ENCODE measurements around the gene TMEM132A. TPM values are rescaled to one million over a fixed set of nuclear protein-coding genes. Genes with fewer than 3 reads are reported as not detected.

TMEM132A gene
- total RNA-seq, 2 donors from 2014 or later: 12.3 to 20.7 TPM

DNA sequence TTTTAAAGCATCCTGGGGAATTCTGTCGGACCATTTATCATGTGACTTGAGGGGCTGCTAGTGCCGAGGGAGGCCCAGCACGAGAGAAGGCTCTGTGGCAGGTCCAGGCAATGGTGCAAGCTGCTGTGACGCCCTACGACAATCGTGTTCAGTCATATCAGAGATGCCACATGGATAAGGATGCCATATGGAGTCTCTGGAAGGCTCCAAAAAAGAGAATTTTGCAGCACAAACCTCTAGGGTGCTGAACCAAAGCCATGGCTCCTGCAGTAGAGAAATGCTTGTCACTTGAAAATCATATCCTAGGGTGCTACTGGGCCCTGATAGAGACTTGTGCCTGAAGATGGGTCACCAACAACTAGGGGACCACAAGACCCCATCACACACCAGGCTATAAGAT lies 40.5 kb downstream of the TMEM132A start:
- no peak overlapping the region for H3K4me3 ChIP-seq
- intact Hi-C loops (cut with DNase I): no loop called here
- TF ChIP-seq, protein P1, sequence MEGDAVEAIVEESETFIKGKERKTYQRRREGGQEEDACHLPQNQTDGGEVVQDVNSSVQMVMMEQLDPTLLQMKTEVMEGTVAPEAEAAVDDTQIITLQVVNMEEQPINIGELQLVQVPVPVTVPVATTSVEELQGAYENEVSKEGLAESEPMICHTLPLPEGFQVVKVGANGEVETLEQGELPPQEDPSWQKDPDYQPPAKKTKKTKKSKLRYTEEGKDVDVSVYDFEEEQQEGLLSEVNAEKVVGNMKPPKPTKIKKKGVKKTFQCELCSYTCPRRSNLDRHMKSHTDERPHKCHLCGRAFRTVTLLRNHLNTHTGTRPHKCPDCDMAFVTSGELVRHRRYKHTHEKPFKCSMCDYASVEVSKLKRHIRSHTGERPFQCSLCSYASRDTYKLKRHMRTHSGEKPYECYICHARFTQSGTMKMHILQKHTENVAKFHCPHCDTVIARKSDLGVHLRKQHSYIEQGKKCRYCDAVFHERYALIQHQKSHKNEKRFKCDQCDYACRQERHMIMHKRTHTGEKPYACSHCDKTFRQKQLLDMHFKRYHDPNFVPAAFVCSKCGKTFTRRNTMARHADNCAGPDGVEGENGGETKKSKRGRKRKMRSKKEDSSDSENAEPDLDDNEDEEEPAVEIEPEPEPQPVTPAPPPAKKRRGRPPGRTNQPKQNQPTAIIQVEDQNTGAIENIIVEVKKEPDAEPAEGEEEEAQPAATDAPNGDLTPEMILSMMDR (IDR thresholded peaks at IDR 0.05): no peak
- H3K36me3 ChIP-seq: no peaks in the 10 kb centered on the region
- no peak for DNase-seq
- H3K9ac ChIP-seq (ENCODE audit: low read depth in 2 of 2, low read length in 2 of 2): no peak overlapping the region
- no peak overlapping the region for H3K27ac ChIP-seq
- no peaks in the 10 kb centered on the region for H3K27me3 ChIP-seq
- no peaks in the 10 kb centered on the region for H3K4me1 ChIP-seq
- H3K9me3 ChIP-seq: no peaks in the 10 kb centered on the region

DNA sequence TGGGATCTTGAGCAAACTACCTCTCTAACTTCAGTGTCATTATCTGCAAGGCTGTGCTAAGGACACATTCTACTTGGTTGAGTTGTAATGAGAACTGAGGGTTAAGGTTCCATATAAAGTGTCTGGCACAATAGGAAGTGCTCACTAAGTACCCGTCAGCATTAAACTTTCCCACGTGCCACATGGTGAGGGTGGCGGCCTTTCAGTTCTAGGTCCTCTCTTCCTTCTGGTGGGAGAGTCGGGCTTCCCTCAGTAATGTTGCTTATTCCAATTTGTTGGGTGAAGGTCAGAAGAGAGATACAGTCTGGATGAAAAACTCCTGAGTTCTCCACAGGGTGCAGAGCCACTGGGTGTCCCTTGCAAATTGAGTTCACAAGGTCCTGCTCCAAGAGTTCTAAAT lies 42.6 kb downstream of the TMEM132A start:
- H3K4me3 ChIP-seq: no peak overlapping the region
- no peak overlapping the region for H3K27ac ChIP-seq
- intact Hi-C loops (cut with DNase I): no loop called here
- no peaks in the 10 kb centered on the region for H3K36me3 ChIP-seq
- no peaks in the 10 kb centered on the region for H3K9me3 ChIP-seq
- TF ChIP-seq, protein P1 (IDR thresholded peaks at IDR 0.05): no peak
- H3K9ac ChIP-seq (ENCODE audit: low read depth in 2 of 2, low read length in 2 of 2): no peak overlapping the region
- DNase-seq: no peak
- H3K27me3 ChIP-seq: no peaks in the 10 kb centered on the region
- no peaks in the 10 kb centered on the region for H3K4me1 ChIP-seq

DNA sequence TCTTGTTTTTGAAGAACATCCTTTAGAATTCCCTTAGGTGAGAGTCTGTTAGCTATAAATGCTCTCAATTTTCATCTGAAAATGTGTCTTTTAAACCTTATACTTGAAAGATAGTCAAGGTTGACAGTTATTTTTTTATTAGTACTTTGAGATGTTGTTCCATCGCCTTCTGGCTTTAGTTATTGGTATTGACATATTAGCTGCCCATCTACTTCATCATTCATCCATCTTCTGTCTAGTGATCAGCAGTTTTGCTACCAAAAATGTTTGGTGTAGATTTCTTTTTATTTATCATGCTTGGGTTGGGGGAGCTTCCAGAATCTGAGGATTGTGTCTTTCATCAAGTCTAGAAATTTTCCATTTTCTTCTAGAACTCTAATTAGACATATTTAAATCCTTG lies 44.0 kb downstream of the TMEM132A start:
- Histone ChIP-seq H3K36me3 (no peaks in the 10 kb centered on the region), H3K4me1 (no peaks in the 10 kb centered on the region), H3K4me3 (no peak overlapping the region), H3K27ac (no peak overlapping the region), H3K27me3 (no peaks in the 10 kb centered on the region), H3K9me3 (no peaks in the 10 kb centered on the region), H3K9ac (ENCODE audit: low read depth in 2 of 2, low read length in 2 of 2) (no peak overlapping the region)
- TF ChIP-seq, protein P1 (IDR thresholded peaks at IDR 0.05): no peak
- DNase-seq: no peak
- intact Hi-C loops (cut with DNase I): no loop called here

DNA sequence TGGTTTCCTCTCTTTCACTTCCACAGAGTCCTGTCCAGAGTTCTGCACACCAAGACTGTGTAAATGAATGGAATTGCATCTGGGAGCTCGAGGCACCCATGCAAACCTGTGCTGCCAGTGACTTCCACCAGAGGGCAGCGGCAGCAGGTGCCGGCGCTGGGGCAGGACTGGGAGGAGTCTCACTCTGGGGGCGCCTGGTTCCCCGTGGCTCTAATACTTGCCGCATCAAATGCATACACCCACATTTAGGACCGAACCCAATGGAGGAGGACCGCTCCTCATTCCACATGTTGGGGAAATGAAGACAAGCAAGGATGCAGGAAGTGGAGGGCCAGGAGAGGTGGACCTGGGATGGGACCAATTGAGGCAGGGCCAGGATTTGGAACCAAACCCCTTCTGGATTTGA lies 46.1 kb downstream of the TMEM132A start:
- intact Hi-C loops (cut with DNase I): loop anchor here (2.0 kb wide), 1 partner anchor 158 kb away; no protein-coding TSS in a partner anchor
- H3K27ac ChIP-seq: no peak overlapping the region
- DNase-seq: peak; percentile 67
- H3K36me3 ChIP-seq: no peaks in the 10 kb centered on the region
- no peaks in the 10 kb centered on the region for H3K4me1 ChIP-seq
- TF ChIP-seq, protein P1 (IDR thresholded peaks at IDR 0.05): peak; percentile 88
- no peak overlapping the region for H3K4me3 ChIP-seq
- H3K9me3 ChIP-seq: no peaks in the 10 kb centered on the region
- no peak overlapping the region for H3K9ac ChIP-seq (ENCODE audit: low read depth in 2 of 2, low read length in 2 of 2)
- no peaks in the 10 kb centered on the region for H3K27me3 ChIP-seq

DNA sequence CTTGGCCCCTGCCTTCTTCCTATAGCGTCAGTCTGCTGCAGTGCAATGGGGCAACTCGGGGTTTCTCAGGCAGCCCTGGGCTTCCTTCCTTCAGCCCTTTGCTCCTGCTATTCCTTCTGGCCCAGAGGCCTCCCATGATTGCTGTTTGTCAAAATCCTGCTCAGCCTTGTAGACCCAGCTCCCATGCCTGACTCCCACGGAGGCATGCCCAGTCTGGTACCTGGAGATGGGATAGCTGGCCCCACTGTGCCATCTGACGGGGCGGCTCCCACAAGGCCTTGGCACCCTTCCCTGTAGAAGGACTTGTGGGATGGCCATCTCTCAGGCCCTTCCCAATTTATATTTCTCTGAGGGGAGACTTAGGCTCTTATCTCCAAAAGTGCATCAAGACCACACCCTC lies 46.6 kb downstream of the TMEM132A start:
- no peak overlapping the region for H3K9ac ChIP-seq (ENCODE audit: low read depth in 2 of 2, low read length in 2 of 2)
- no peaks in the 10 kb centered on the region for H3K36me3 ChIP-seq
- H3K9me3 ChIP-seq: no peaks in the 10 kb centered on the region
- intact Hi-C loops (cut with DNase I): loop anchor here (2.0 kb wide), 1 partner anchor 158 kb away; no protein-coding TSS in a partner anchor
- no peak overlapping the region for H3K4me3 ChIP-seq
- TF ChIP-seq, protein P1 (IDR thresholded peaks at IDR 0.05): no peak
- H3K27ac ChIP-seq: no peak overlapping the region
- DNase-seq: no peak
- no peaks in the 10 kb centered on the region for H3K27me3 ChIP-seq
- H3K4me1 ChIP-seq: no peaks in the 10 kb centered on the region

All from colonic mucosa (tissue), 4 donors.